OCI-LY3 (cell line): Measurements from ENCODE around the gene SPPL2B.

Source experiments
- H2AFZ ChIP-seq: fragments of 200-600, 300-600 bp; shearing (Covaris generic); 2 replicates; pipeline ENCODE4 v1.6.0; 2014; ENCODE audit warnings: antibody characterized with exemption, low read depth, low read length
- H3K27ac ChIP-seq: fragments of 200-600, 300-600 bp; sonication (generic); 2 replicates; pipeline ENCODE4 v1.5.1; 2014; ENCODE audit warnings: mild to moderate bottlenecking, low read length, moderate library complexity, mixed read lengths
- H3K27me3 ChIP-seq: fragments of 200-600, 300-600 bp; sonication (generic); 2 replicates; pipeline ENCODE4 v1.6.1; 2014; ENCODE audit warnings: low read depth, low read length, mixed read lengths
- H3K36me3 ChIP-seq: fragments of 200-600, 300-600 bp; sonication (generic); replicated peaks from 2 replicates; pipeline ENCODE3; 2014; ENCODE audit warnings: low read depth, low read length, mixed read lengths
- H3K4me1 ChIP-seq: fragments of 300-600, 200-600 bp; sonication (generic); 2 replicates; pipeline ENCODE4 v1.6.1; 2014; ENCODE audit warnings: low read length, mixed read lengths
- H3K4me2 ChIP-seq: fragments of 200-600, 300-600 bp; sonication (generic); 2 replicates; pipeline ENCODE4 v1.6.1; 2014; ENCODE audit warnings: low read length, mixed read lengths
- H3K4me3 ChIP-seq: fragments of 300-600, 200-600 bp; sonication (generic); 2 replicates; pipeline ENCODE4 v1.5.1; 2014; ENCODE audit warnings: antibody characterized with exemption, mild to moderate bottlenecking, low read length, moderate library complexity
- H3K79me2 ChIP-seq: fragments of 300-600, 200-600 bp; shearing (Covaris generic); 2 replicates; pipeline ENCODE4 v1.6.1; 2014; ENCODE audit warnings: mild to moderate bottlenecking, low read length, mixed read lengths
- H3K9ac ChIP-seq: fragments of 300-600, 200-600 bp; shearing (Covaris generic); 2 replicates; pipeline ENCODE4 v1.6.0; 2014; ENCODE audit warnings: mild to moderate bottlenecking, low read length, moderate library complexity
- H3K9me3 ChIP-seq: fragments of 200-600, 300-600 bp; shearing (Covaris generic); 2 replicates; pipeline ENCODE4 v1.6.1; 2014; ENCODE audit warnings: low read length, mixed read lengths; ENCODE audit not compliant: insufficient read depth
- H4K20me1 ChIP-seq: fragments of 200-600, 300-600 bp; sonication (generic); 2 replicates; pipeline ENCODE4 v1.6.1; 2016; ENCODE audit warnings: low read length, mixed read lengths; ENCODE audit not compliant: insufficient read depth
- CTCF ChIP-seq: fragments of 200-600, 300-600 bp; sonication (generic); IDR thresholded peaks from 2 replicates; pipeline ENCODE4 v1.5.1; 2014; ENCODE audit warnings: antibody characterized with exemption, low read length, low read depth
- EZH2phosphoT487 ChIP-seq: fragments of 200-600 bp; shearing (Covaris generic); IDR thresholded peaks from 2 replicates; pipeline ENCODE4 v1.6.1; 2018; ENCODE audit warnings: antibody characterized with exemption, mixed run types, low read depth

Gene SPPL2B

GRCh38 chr19:2338055-2338615, 9.7 kb downstream of the SPPL2B start:
- Histone ChIP-seq H3K79me2 (peaks cover 38% of the 10 kb centered on the region), H3K4me1 (no peaks in the 10 kb centered on the region), H3K9ac (no peak overlapping the region), H3K4me3 (no peak overlapping the region), H3K36me3 (peaks cover 18% of the 10 kb centered on the region), H3K27ac (no peak overlapping the region), H3K9me3 (no peaks in the 10 kb centered on the region; the same call in 1 of the 2 replicates), H3K4me2 (no peak overlapping the region), H4K20me1 (peaks cover 14% of the 10 kb centered on the region; the same call in 1 of the 2 replicates), H3K27me3 (no peaks in the 10 kb centered on the region), H2AFZ (no peak overlapping the region)
- no peak for TF ChIP-seq CTCF
- no peak for TF ChIP-seq EZH2phosphoT487

- no peaks in the 10 kb centered on the region for H3K27me3 ChIP-seq
- H2AFZ ChIP-seq = no peak overlapping the region
- H3K79me2 ChIP-seq = peaks cover 30% of the 10 kb centered on the region
- H3K4me3 ChIP-seq = no peak overlapping the region
- TF ChIP-seq CTCF (no peak), EZH2phosphoT487 (no peak)
- H3K9me3 ChIP-seq = no peaks in the 10 kb centered on the region; the same call in 1 of the 2 replicates
- 0 out of 2 replicates have a peak, but pooled peaks cover 7% of the 10 kb centered on the region for H4K20me1 ChIP-seq
- H3K4me1 ChIP-seq = no peaks in the 10 kb centered on the region
- H3K4me2 ChIP-seq = no peak overlapping the region
- H3K9ac ChIP-seq = no peak overlapping the region
- no peak overlapping the region for H3K27ac ChIP-seq
- H3K36me3 ChIP-seq = peaks cover 18% of the 10 kb centered on the region
These were observed 10.5 kb downstream of the SPPL2B start for GRCh38 chr19:2338751-2339643.

DNA sequence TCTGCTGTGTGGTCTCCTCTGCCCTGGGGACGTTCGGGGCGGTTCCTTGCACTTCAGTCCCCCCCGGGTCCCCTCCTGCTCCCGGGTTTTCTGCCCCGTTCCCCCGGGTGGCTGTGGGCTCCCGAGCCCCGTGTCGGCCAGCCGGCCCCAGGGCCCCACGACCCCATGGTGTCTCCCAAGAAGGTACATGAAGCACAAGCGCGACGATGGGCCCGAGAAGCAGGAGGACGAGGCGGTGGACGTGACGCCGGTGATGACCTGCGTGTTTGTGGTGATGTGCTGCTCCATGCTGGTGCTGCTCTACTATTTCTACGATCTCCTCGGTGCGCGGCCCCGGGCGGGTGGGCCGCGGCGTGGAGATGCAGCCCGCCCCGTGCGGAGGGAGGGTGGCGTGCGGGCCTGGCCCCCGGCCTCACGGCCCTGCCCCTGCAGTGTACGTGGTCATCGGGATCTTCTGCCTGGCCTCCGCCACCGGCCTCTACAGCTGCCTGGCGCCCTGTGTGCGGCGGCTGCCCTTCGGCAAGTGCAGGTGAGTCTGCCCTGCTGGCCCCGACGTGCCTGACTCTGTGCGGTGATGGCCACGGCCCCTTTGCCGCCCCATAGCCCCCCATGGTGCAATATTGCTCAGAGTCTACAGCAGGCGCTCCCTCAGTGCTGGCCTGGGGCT, 11.3 kb downstream of the SPPL2B start:
- Histone ChIP-seq H3K9ac (no peak overlapping the region), H3K9me3 (no peaks in the 10 kb centered on the region; the same call in 1 of the 2 replicates), H3K4me2 (no peak overlapping the region), H4K20me1 (0 out of 2 replicates have a peak, but pooled peaks cover 7% of the 10 kb centered on the region), H3K4me3 (no peak overlapping the region), H3K36me3 (peaks cover 10% of the 10 kb centered on the region), H3K27ac (no peak overlapping the region), H3K4me1 (no peaks in the 10 kb centered on the region), H3K79me2 (peaks cover 22% of the 10 kb centered on the region), H3K27me3 (no peaks in the 10 kb centered on the region), H2AFZ (no peak overlapping the region)
- TF ChIP-seq CTCF (no peak), EZH2phosphoT487 (no peak)
